Panc1 (cell line): Measurements from ENCODE around the gene NACA. TPM values are rescaled to one million over a fixed set of nuclear protein-coding genes. Genes with fewer than 3 reads are reported as not detected.

Experiments used
- ATAC-seq: fragments of 200-7000 bp; cut with Tn5 transposase; 2 replicates; pipeline ENCODE4 v1.9.1; 2020; ENCODE audit warnings: mild to moderate bottlenecking, moderate library complexity
- BruUV-seq: library from RNA; stranded (reverse); fragments of 400-500 nt; replicated peaks from 2 replicates; lab custom pipeline; 2021; lab: Mats Ljungman, UMichigan
- CTCF ChIA-PET: fragments of 300-600 bp; sonication (Branson Sonifier 250); formaldehyde crosslinking; loops from one replicate; lab custom pipeline; 2022; ENCODE audit warnings: antibody characterized with exemption; lab: Charles Lee
- POLR2A ChIA-PET: fragments of 300-600 bp; sonication (Branson Sonifier 250); formaldehyde crosslinking; loops from one replicate; lab custom pipeline; 2022; ENCODE audit warnings: antibody characterized with exemption; lab: Charles Lee
- DNase-seq: peaks from one replicate; pipeline ENCODE4 v3.0.0-alpha.2; 2010; ENCODE audit warnings: low read depth, low spot score
- H3K27ac ChIP-seq: 2 replicates; pipeline ENCODE4 v1.5.1; 2011; ENCODE audit warnings: mild to moderate bottlenecking, low read length, inconsistent platforms
- H3K27me3 ChIP-seq: fragments of 200-500 bp; sonication (Bioruptor generic); 2 replicates; pipeline ENCODE4 v1.6.0; 2014; ENCODE audit warnings: low read length, inconsistent platforms; ENCODE audit not compliant: control insufficient read depth, insufficient read depth
- H3K36me3 ChIP-seq: fragments of 200-500 bp; sonication (Bioruptor generic); 2 replicates; pipeline ENCODE4 v1.5.1; 2014; ENCODE audit warnings: inconsistent platforms, mild to moderate bottlenecking, low read length, moderate library complexity; ENCODE audit not compliant: control insufficient read depth, insufficient read depth
- H3K4me1 ChIP-seq: 2 replicates; pipeline ENCODE4 v1.5.1; 2011; ENCODE audit warnings: inconsistent platforms, mild to moderate bottlenecking, low read length, moderate library complexity; ENCODE audit not compliant: control insufficient read depth, insufficient read depth
- H3K4me3 ChIP-seq, 2 experiments: 2 replicates each; pipeline ENCODE4 v1.5.1; 2011 to 2012; ENCODE audit warnings: low read depth in 2 of 2, low read length in 2 of 2, mild to moderate bottlenecking in 2 of 2, inconsistent platforms in 1 of 2, moderate library complexity in 1 of 2
- H3K9me3 ChIP-seq: fragments of 200-500 bp; sonication (Bioruptor generic); 2 replicates; pipeline ENCODE4 v1.5.1; 2014; ENCODE audit warnings: low read depth, mild to moderate bottlenecking, inconsistent platforms, low read length, moderate library complexity; ENCODE audit not compliant: control insufficient read depth, insufficient read depth
- CTCF ChIP-seq: fragments of 450-650 bp; IDR thresholded peaks from 2 replicates; pipeline ENCODE4 v1.5.1; 2017; ENCODE audit warnings: mild to moderate bottlenecking
- POLR2AphosphoS5 ChIP-seq: IDR thresholded peaks from 2 replicates; pipeline ENCODE4 v1.6.1; 2012; ENCODE audit warnings: mild to moderate bottlenecking, low read depth, low read length, moderate library complexity
- SIN3A ChIP-seq: IDR thresholded peaks from 2 replicates; pipeline ENCODE4 v1.6.1; 2012; ENCODE audit warnings: low read depth, mild to moderate bottlenecking, low read length, moderate library complexity, borderline replicate concordance; ENCODE audit not compliant: insufficient read depth
- TCF7L2 ChIP-seq: IDR thresholded peaks from 2 replicates; pipeline ENCODE4 v1.6.1; 2011; ENCODE audit warnings: mild to moderate bottlenecking, low read depth, low read length, inconsistent platforms
- in situ Hi-C: cut with HindIII; loops from 2 replicates; pipeline ENCODE4 v1.10.0; 2016; ENCODE audit warnings: low sequenced_read_pairs, low pct_unique_long_range_greater_than_20kb
- intact Hi-C: fragments of 100-400 bp; cut with micrococcal nuclease; formaldehyde crosslinking; loops from one replicate; pipeline ENCODE4 v1.10.0; 2022; ENCODE audit not compliant: unreplicated experiment
- total RNA-seq: library from RNA; stranded (reverse); gene quantifications from one replicate; pipeline ENCODE4 v1.2.1, GENCODE V29; 2021; ENCODE audit not compliant: unreplicated experiment
- TF ChIP-seq, protein P1 (sequence below), 2 experiments: IDR thresholded peaks; 2 replicates each; pipeline ENCODE4 v1.6.1; 2011 to 2012; ENCODE audit warnings: low read depth in 2 of 2, control low read depth in 1 of 2, low read length in 1 of 2, mild to moderate bottlenecking in 1 of 2, moderate library complexity in 1 of 2; ENCODE audit not compliant: insufficient read depth in 1 of 2

Gene NACA
- total RNA-seq, 1 experiment from 2014 or later = 716 TPM

GRCh38 chr12:56676851-56677580 lies 48.1 kb downstream of the NACA start:
- in situ Hi-C loops = no loop called here
- H3K4me3 ChIP-seq = no peak overlapping the region
- BruUV-seq = no TSS peak
- no peaks in the 10 kb centered on the region for H3K27me3 ChIP-seq
- peaks cover 9% of the 10 kb centered on the region; the same call in 1 of the 2 replicates for H3K4me1 ChIP-seq
- DNase-seq = no peak
- intact Hi-C loops = no loop called here
- ChIA-PET POLR2A (no interaction called here), CTCF (no interaction called here)
- ATAC-seq = no peak
- peaks cover 3% of the 10 kb centered on the region; the same call in 1 of the 2 replicates for H3K36me3 ChIP-seq
- H3K9me3 ChIP-seq = no peaks in the 10 kb centered on the region
- no peak overlapping the region for H3K27ac ChIP-seq
- TF ChIP-seq, protein P1, sequence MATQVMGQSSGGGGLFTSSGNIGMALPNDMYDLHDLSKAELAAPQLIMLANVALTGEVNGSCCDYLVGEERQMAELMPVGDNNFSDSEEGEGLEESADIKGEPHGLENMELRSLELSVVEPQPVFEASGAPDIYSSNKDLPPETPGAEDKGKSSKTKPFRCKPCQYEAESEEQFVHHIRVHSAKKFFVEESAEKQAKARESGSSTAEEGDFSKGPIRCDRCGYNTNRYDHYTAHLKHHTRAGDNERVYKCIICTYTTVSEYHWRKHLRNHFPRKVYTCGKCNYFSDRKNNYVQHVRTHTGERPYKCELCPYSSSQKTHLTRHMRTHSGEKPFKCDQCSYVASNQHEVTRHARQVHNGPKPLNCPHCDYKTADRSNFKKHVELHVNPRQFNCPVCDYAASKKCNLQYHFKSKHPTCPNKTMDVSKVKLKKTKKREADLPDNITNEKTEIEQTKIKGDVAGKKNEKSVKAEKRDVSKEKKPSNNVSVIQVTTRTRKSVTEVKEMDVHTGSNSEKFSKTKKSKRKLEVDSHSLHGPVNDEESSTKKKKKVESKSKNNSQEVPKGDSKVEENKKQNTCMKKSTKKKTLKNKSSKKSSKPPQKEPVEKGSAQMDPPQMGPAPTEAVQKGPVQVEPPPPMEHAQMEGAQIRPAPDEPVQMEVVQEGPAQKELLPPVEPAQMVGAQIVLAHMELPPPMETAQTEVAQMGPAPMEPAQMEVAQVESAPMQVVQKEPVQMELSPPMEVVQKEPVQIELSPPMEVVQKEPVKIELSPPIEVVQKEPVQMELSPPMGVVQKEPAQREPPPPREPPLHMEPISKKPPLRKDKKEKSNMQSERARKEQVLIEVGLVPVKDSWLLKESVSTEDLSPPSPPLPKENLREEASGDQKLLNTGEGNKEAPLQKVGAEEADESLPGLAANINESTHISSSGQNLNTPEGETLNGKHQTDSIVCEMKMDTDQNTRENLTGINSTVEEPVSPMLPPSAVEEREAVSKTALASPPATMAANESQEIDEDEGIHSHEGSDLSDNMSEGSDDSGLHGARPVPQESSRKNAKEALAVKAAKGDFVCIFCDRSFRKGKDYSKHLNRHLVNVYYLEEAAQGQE (IDR thresholded peaks at IDR 0.05; ENCODE audit: insufficient read depth in 1 of 2, low read depth in 2 of 2, low read length in 1 of 2) = no peak
- no peak for TF ChIP-seq POLR2AphosphoS5
- TF ChIP-seq CTCF = no peak
- no peak for TF ChIP-seq TCF7L2
- TF ChIP-seq SIN3A = no peak

DNA sequence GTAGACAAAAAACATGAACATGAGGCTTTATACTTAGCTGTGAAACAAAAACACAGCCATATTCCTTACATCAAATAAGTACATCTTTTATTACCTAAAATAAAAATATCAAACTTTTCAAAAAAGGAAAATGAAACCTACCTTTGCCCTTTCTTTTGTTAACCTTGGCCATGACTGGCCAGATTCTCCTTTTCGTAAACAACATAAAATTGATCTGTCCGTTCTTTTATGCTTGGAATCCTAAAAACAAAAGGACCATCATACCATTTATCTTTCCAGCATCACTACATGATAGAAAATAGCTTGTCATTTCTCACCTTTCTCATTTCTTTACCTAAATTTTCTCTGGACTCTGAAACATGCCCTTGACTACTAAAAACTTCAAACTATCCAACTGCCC lies 53.5 kb downstream of the NACA start:
- Histone ChIP-seq H3K27ac (no peak overlapping the region), H3K4me1 (no peaks in the 10 kb centered on the region)
- in situ Hi-C loops = no loop called here

More for the DNA sequence above, 53.5 kb downstream of the NACA start:
- Histone ChIP-seq H3K9me3 (no peaks in the 10 kb centered on the region), H3K27me3 (no peaks in the 10 kb centered on the region), H3K36me3 (peaks cover 36% of the 10 kb centered on the region), H3K4me3 (no peak overlapping the region)
- ChIA-PET CTCF (no interaction called here), POLR2A (no interaction called here)
- BruUV-seq = TSS peak; percentile 20
- ATAC-seq (no peak), DNase-seq (no peak)
- intact Hi-C loops = no loop called here
- TF ChIP-seq POLR2AphosphoS5 = no peak
- no peak for TF ChIP-seq CTCF
- TF ChIP-seq TCF7L2 = no peak
- TF ChIP-seq, protein P1 (IDR thresholded peaks at IDR 0.05; ENCODE audit: insufficient read depth in 1 of 2, low read depth in 2 of 2, low read length in 1 of 2) = no peak
- TF ChIP-seq SIN3A = no peak
